ENCODE data around the gene SRSF2.
"Not testable (repeated sequence)": the region's sequence is repeated elsewhere in the genome, so short reads cannot be mapped to it uniquely, and the experiment has no call there.

The SRSF2 gene

DNA sequence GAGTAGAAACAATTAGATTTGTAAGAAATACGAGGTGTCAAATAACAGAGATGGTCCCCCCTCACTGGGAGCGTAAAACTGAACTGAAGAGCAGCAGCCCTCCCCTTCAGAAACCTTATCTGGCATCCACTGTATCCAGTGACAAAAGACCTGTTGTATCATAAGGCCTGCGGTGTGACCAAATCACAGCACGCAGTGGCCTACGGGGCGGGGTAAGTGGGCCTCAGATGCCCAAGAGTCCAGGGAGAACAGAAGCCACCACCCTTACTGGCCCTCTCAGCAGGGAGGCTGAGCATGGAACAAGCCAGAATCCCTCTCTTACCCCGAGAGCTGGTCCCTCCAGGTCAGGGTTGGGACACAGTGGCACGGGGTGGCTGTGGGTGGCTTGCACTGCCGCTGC is 16.2 kb downstream of the SRSF2 start:
- DNase-seq (ENCODE audit: low spot score) = no peak

DNA sequence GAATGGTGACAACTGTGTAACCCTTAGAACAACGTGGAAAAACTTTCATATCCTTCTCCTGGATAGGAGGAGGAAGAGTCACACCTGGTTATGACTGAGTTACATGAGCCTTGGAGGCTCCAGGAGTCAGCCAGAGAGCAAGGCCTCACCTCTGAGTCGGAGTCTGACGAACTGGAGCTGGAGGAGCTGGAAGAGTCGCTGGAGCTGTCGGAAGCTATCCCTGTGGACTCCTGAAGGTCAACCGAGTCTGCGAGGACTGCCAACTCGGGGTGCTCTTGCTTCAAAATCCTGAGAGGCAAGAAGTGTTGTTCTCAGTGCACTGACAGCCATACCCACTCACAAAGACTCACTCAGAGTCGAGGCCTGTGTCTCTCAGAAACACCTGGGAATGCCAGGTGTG is 16.9 kb downstream of the SRSF2 start:
- DNase-seq (ENCODE audit: low spot score) = no peak

DNA sequence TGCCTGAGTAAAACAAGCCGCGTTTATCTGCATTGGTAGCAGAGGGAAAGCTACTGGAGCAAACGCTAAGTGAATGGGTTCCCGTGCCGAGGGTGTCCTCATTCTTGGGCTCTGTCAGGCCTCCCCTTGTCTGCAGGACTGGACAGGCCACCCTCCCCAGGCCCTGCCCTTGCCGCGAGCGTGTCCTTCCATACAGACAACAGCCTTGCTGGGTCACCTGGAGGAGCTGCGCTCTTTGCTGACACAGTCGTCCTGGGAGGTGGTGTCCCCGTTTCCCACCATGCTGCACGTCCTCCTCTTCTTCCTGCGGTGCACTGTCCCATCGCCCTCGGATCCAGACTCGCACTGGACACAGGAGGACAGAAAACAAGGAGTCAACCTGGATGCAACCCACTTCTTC is 18.6 kb downstream of the SRSF2 start:
- no peak for DNase-seq (ENCODE audit: low spot score)

DNA sequence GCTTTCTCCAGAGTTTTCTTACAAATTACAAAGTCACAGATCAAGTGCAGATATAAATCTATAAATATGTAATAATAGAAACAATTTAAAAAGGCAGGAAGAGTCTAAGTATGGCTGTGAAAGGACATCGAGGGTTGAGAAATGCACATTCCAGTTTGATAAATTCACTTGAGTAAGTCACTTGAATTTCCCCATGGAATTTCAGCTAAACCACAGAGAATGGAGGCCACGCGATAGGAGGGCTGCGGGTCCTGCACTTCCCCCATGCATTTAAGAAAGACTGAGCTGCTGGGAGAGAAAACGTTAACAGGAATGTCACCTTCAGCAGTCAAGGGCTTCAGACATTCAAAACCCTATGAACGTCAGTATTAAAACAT is 20.3 kb downstream of the SRSF2 start:
- peak; percentile 82 for DNase-seq (ENCODE audit: low spot score)

DNA sequence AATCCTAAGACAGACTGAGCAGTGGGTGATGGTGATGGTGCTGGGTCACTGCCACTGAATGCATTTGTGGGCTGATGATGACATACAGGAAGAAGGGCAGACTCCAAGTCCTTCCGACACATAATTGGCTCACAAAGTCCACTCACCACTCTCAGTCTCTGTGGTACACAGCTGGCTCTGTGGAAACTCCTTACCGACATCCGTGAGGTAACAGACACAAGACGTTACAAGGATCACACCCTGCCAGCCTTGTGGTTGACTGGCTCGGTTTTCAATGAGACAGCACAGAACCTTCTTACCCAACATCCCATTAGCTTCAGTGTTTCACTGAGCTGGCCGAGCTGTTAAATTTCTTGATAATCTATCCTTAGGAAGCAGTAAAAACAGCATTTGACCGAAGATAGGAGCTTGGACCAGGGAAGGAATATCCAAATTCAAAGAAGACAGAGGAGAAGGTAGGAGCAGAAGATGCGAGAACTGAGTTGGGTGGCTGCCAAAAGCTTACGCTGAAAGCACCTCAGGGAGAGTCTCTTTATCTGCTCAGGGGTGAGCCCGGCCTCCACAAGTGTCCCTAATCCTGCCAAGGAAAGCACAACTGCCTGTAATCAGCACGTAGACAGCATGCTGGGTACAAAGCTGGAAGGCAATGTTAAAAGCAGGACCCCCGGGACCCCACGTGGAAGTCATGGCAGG is 20.8 kb downstream of the SRSF2 start:
- peak; percentile 90 for DNase-seq (ENCODE audit: low spot score)

DNA sequence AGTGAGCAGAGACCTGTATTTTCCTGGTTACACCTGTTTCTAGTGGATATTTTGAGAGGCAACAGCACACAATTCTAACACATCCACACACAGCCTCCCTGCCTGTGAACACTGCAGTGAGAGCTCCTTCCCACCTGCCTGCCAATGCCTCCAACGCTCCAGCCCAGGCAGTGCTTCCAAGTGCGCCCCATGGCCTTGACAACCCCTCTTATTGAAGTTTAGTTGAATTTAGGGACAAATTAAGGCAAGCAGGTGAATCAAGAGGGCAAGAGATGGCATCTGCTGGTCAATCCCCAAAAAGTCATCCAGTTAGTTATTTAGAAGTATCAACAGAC is 21.7 kb downstream of the SRSF2 start:
- no peak for DNase-seq (ENCODE audit: low spot score)

DNA sequence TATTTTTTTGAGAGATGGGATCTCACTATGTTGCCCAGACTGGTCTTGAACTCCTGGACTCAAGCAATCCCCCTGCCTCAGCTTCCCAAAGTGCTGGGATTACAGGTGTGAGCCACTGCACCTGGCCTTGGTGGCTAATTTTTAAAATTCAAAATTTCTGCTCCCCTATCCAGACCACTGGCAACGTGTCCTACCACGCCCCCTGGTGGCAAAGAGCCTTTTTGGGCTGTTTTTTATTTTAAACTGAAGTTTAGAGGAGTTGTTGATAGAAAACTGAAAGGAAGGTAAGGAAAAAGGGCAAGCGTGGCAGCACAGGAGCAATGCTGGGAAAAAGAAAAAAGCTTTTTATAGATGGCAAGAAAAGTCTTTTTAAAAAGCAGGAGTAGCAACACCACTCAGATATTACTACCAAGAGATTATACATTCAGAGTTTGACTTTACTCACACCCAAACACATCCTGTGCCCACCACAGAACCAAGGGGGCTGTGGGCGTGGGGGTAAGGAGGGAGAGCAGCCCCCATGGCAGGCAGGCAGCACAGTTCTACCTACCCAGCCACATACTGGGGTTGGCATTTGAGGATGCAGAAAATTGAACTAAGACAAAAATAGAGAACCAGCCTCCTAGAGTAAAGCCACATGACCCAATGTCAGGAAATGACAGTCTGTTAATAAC is 22.2 kb downstream of the SRSF2 start:
- no peak for DNase-seq (ENCODE audit: low spot score)

DNA sequence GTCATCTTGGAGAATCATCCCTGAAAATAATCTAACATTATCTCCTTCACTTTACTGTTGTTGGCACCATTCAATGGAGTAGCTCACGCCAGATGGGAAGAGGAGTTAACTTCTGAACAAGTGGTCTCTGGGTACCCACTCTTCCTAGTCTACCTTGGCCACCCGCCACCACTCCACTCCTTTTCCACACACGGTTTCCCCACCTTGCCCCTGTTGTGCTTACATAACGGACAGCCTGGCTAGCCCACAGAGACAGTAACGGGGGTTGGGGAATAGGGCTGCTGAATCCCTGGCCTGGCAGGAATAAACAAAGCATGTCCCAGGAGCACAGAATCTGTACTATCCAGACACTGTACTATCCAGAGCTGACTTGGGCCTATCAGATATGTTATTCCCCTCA is 22.8 kb downstream of the SRSF2 start:
- no peak for DNase-seq (ENCODE audit: low spot score)

DNA sequence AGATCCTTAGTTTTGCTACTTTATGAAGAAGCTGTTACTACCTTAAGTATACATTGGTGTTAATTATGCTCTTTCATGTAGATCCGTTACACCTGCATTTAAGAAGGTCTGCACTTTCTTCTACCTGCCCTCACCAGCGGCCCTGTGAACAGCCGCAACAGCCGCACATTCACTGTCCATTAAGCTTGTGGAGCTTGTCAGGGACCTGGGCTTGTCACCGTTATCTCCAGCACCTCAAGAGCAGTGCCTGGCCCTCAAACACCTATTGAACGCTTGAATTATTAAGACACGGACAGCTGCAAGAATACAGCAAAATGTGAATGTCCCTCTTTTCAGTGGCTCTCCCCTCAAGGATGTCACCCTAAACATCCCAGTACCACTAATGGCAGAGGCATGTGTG is 23.4 kb downstream of the SRSF2 start:
- DNase-seq (ENCODE audit: low spot score) = no peak

DNA sequence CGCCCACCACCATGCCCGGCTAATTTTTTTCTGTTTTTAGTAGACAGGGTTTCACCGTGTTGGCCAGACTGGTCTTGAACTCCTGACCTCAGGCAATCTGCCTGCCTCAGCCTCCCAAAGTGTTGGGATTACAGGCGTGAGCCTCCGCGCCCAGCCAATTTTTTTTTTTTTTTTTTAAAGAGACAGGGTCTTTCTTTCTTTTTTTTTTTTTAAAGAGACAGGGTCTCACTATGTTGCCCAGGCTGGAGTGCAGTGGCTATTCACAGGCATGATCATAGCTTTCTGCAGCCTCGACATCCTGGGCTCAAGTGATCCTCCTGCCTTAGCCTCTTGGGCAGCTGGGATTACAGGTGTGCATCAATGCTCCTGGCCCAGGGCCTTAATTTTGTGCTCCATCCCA is 24.8 kb downstream of the SRSF2 start:
- DNase-seq (ENCODE audit: low spot score) = not testable (repeated sequence)

DNA sequence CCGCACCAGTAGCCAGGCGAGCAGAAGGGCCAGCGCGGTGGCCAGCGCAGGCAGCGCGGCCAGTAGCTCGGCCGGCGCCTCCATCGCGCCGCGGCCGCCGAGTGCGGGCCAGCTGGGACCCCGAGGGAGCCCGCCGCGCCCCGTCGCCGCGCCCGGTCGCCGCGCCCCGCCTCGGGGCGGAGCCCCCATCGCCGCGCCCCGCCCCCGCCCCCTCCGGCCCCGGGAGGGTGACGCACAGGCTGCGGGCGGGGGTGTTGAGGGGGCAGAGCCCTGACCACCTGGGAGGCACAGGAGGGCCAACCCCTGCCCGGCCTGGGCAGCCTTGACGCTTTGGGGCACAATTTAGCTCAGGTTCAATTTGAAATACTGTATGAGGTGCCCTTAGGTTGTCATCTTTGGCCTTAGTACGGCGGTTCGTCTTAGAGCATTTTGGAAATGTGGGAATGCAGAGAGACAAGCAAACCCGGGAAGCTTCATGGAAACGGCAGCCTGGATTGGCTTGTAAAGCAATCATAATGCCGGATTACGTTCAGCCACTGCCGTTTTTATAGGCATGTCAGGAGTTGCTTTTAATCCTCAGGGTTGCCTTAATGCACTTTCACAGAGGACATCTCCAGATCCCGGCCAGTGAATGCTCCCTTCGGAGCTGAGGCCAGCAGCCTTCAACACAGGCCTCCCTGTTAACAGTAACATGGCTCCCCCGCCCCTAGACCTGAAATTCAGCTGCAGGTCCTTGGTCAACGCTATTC is 26.1 kb downstream of the SRSF2 start, which contains the start of gene MXRA7:
MXRA7 (minus strand) TSS at position 103 of the 749 bp plus-strand sequence; CDS start at position 84, 19 bp downstream.
- peak; percentile 92 for DNase-seq (ENCODE audit: low spot score)

DNA sequence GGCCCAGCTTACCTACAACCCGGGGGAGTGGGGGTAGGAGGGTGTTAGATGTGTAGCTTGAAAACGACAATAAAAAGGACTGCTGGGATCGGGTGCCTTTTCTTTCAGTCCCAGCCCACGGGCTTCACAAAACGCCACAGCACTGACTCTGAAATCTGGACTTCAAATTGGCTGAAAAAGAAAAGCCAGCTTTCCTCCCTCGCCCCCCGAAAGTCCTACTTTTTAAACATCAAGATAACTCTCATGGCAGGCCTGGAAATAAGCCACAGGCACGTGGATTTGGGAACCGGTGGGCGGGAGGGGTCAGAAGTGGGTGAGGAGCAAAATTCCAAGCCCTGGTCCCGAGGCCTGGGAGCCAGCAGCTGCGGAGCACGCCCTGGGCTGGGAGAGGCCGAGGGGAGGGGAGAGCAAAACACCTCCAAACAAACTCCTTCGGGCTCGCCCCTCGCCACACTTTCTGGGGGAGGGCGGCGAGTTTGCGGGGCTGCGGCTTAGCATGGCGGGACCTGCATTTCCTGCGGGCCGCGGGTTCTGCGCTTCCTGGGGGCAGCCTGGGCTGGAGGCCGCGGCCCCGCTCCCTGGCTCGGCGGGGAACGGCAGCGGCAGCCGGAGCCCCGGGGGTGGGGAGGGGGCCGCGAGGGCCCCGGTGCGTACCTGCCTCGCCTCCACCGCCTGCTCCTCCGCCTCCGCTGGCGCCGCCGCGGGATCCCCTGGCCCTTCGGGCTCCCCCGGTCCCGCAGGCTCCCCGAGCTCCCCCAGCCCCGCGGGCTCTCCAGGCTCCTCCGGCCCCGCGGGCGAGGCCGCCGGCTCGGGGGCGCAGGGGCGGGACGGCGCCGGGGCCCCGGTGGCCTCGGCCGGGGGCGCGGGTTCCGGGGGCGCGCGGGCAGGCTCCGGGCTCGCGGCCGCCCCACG is 26.9 kb downstream of the SRSF2 start:
- not testable (repeated sequence) for DNase-seq (ENCODE audit: low spot score)

DNA sequence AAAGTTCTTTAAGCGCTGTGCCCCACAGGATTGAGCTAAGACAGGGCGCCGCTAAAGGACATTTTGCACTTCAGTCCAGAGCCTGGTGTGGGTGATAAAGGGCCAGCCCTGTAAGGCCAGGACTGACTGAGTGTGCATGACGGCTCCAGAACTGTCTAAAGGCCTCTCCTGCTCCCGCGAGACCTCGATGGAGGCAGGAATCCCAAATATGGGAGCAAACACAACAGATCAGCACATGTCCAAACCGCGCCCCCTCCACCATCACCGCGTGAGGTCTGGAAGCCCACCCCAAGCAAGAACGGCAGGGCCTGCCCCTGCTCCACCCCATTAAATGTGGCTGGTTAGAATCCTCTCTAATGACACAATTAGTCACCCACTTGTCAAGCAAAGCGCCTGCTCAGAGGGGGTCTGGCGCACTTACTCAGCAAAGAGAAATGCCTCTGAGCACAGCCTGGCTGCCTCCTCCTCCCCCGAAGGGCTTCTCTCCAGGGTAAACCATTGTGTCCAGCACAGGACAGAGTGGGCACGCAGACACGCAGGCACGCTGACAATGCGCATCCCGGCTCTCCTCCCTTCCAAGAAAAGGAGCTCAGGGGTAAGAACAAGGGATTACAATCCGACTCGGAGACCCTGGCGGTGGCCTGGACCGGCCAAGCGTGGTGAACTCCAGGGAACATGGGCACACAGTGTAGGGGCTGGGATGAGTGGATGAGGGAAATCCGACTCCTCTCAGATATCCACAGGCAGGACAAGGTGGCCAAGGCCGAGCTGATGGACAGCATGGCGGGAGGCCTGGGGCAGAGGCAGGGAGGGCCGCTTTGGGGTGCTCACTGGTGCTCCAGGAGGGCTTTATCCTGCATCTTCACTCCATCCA is 27.8 kb downstream of the SRSF2 start:
- peak; percentile 92 for DNase-seq (ENCODE audit: low spot score)

DNA sequence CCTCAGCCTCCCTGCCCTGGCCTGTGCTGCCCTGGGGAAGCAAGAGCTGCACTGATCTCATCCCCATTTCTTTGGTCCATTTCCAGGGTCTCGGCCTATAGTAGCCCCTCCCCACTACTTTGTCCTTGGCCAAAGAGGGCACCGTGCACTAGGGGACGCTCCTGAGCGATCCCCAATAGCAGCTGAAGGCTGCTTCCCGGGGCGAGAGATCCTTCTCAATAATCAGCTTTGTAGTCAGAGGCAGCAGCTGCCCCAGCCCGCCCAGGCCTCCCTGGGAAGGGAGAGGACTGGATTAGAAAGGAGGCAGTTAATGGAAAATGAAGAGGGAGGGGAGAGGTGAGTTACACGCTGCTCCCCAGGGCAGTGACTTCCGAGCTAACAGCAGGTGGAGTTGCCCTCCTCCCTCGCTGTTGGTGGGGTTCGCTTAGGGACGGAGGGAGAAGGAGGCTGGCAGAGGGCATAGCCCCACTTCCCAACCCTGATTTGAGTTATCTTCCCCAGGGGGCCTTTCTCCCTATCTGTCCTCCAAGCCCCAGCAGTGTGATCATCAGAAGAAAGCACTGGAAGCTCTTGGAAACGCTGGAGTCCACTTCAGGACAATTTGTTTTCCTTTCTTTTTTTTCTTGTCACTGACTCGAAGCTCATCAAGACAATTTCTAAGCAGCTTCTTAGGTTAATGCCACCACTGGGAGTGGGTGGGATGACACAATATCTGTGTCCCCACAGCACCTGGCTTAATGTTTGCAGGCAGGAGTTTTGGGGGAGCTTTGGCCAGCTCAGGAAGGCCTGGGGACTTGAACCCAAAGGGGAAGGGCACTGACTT is 28.9 kb downstream of the SRSF2 start:
- no peak for DNase-seq (ENCODE audit: low spot score)

DNA sequence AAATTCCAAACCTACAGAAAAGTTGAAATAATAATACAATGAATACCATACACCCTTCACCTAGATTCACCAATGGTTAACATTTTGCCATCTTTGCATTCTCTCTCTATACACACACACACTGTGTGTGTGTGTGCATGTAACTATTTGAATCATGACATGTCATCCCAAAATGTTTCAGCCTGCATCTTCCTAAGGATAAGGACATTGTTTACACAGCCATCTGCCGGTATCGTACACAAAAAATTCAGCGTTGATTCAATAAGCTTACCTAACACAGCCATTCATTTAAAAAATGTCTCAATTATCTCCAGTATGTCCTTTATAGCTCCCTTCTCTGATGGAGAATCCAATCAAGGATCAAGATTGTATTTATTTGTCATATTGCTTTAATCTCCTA is 30.3 kb downstream of the SRSF2 start:
- no peak for DNase-seq (ENCODE audit: low spot score)

DNA sequence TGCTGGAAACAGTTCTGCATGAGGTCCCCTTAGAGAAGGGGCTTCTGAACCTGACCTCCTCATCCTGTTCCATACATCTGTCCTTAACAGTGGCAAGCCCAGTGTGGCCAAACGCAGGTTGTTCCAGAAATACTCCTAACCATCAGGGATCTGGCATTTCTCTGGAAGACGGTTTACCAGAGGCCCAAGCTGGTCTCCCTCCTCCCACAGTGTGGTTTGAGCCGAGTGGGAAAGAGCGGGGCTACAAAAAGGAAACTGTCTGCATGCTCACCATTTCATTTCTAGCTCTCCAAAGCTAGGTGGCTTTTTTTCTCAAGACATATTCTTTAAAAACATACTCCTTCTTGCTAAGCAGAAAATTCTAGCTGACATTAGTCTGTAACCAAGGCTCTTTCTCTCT is 32.3 kb downstream of the SRSF2 start:
- no peak for DNase-seq (ENCODE audit: low spot score)

DNA sequence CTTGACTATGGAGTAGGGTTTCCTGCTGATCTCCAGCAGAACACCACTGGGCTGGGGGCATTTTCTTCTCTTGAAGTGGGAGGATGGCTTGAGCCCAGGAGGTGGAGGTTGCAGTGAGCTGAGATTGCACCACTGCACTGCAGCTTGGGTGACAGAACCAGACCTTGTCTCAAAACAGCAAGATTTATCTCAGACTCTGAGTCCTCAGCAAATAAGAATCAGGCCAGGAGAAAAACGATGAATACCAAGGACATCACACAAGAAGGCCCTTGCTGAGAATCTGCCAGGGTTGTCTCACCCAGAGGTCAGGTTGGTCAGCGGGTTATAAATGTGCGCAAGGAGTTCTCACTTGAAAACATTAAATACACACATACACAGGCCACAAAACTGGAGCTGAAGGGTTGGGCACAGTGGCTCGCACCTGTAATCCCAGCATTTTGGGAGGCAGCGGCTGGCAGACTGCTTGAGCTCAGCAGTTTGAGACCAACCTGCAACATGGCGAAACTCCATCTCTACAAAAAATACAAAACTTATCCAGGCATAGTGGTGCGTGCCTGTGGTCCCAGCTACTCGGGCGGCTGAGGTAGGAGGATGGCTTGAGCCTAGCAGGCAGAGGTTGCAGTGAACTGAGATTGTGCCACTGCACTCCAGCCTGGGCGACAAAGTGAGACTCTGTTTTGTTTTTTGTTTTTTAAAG is 34.0 kb downstream of the SRSF2 start:
- no peak for DNase-seq (ENCODE audit: low spot score)

DNA sequence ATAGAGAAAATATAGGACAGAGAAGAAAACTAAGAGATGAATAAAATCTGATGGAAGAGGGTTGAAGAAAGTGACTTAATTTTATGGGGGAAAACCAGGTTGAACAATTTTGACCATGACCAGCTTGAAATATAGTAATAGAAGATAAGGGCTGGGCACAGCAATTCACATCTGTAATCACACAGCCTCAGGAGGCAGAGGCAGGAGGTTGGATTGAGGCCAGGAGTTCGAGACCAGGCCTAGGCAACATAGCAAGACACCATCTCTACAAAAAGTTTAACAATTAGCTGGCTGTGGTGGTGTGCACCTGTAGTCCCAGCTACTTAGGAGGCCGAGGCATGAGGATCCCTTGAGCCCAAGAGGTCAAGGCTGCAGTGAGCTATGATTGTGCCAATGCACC is 35.1 kb downstream of the SRSF2 start:
- no peak for DNase-seq (ENCODE audit: low spot score)

DNA sequence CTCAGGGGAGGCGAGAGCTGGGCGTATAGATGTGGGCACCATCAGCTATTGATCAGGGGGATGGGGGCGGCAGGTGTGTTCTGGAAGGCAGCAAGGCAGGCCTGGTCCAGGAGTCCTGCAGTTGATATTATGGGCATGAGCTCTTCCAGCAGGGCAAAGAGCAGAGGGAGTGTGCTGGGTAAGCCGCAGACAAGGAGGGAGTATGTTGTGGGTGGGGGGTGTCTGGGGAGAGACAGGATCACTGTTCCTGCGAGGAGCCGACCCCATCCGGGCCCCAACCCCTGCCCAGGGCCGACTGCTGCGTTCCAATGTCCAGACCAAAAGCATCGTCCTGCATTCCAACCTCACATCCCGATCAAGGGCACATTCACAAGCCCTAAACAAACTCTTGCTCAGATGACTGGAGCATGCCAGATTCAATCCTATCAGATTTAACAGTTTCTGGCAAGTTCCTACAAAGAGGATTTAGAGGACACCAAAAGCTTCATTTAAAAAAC is 35.6 kb downstream of the SRSF2 start:
- DNase-seq (ENCODE audit: low spot score) = no peak

Data from AG20443 (cell line).